GF-D8 (cell line): ENCODE data around the gene RHBDL1.
"Not testable (repeated sequence)": the region's sequence is repeated elsewhere in the genome, so short reads cannot be mapped to it uniquely, and the experiment has no call there.

ENCODE experiments used
- DNase-seq: peaks from one replicate; lab custom pipeline; 2025; lab: John Stamatoyannopoulos, UW

The RHBDL1 gene

DNA sequence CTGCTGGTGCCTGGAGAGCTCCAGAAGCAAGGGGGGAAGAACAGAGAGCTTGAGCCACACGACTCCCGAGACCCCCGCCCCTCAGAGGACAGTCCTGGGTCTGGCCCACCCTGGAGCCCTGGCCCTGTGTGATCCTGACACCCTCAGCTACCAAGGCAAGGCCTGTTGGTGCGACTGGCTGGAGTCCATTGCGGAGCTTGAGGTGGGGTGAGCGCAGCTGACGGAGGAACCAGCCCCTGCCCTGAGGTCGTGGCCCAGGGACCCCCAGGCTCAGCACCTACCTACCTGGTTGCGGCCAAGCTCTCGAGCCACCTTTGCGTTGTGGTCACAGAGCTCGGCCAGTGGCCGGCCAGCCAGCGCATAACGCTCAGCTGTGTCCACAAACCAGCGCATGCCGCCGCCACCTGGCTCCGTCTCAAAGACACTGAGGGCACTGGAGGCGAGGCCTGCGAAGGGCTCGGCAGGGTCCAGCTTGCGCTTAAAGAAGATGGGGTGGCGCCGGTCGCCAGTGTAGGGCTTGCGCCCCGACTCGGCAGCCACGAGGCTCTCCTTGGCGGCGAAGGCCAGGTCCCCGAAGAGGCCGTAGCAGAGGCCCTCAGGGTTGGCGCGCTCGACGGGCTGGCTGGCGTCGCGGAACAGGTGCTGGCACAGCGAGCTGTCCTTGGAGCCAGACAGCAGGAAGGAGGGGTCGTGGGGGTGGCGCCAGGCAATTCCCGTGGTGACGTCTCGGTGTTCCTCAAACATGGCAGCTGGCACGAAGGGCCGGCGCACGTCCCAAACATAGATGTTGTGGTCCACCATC lies 11.2 kb downstream of the RHBDL1 start:
- no peak for DNase-seq

DNA sequence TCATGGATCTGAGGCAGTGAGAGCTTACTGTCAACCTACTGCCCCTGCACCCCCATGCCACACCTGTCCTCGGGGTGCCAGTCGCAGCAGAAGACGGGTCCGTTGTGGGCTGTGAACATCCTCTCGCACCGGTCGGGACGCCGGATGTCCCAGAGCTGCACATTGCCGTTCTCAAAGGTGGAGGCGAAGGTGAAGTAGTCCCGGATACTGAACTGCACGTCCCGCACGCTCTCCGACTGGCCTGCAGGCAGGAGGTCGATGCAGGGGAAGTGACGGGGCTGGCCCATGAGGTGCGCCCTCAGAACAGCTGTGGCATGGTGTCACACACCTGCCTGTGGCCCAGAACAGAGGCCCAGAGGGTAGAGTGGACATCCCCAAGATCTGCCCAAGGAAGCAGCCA lies 12.0 kb downstream of the RHBDL1 start:
- no peak for DNase-seq

- no peak for DNase-seq
These were observed 13.9 kb downstream of the RHBDL1 start for GRCh38 chr16:689175-689897.

- DNase-seq, result not testable (repeated sequence)
These were observed 15.8 kb downstream of the RHBDL1 start for GRCh38 chr16:691242-691641.

- DNase-seq, result no peak
These were observed 17.1 kb downstream of the RHBDL1 start for GRCh38 chr16:692356-693108.

GRCh38 chr16:693364-693763 lies 17.9 kb downstream of the RHBDL1 start:
- no peak for DNase-seq

GRCh38 chr16:693766-694165 lies 18.3 kb downstream of the RHBDL1 start:
- no peak for DNase-seq

- no peak for DNase-seq
These were observed 18.9 kb downstream of the RHBDL1 start for GRCh38 chr16:694187-694862.

GRCh38 chr16:694863-695354 lies 19.4 kb downstream of the RHBDL1 start:
- DNase-seq, result no peak

GRCh38 chr16:695355-696089 lies 20.1 kb downstream of the RHBDL1 start:
- DNase-seq, result no peak

GRCh38 chr16:698911-699671 lies 23.6 kb downstream of the RHBDL1 start:
- DNase-seq, result no peak

DNA sequence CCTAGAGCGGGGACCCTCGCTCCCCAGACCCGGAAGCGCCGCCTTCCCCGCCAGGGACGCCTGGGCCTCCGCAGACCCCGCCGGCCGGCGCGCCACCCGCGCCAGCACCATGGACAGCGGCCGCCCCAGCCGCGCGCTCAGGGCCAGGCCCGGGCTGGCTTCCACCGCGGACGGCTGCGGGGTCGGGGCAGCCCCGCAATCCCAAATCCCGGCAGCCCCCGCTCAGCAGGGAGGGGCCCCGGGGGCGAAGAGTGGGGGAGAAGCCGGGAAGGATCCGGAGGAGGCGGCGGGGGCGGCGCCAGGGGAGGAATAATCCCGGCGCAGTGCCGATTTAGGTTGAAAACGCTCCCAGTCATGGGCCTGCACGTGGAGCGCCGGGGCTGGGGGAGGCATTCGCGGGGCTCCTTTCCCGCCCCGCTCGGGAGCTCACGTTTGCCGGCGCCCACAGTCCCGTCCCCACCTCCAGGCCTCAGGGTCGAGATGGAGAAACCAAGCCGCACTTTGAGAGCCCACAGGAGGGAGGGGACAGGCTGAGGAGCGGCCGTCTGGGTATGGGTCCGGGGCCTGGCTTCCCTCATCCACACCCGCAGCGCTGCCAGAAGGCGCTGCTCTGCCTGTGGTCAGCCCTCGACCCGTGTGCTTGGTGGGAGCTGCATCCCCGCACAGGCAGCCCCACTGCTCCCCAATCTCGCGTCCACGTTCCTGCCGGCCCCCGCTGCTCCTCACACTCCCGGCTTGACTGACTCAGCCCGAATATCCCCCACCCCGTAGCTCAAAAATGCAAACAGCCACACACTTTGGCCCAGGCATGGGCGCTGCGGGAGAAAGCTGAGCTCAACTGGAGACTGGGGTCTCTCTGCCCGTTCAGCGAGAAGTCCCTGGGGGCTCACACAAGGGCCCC lies 25.5 kb downstream of the RHBDL1 start:
- DNase-seq, result no peak

- no peak for DNase-seq
These were observed 26.9 kb downstream of the RHBDL1 start for GRCh38 chr16:702341-702740.

DNA sequence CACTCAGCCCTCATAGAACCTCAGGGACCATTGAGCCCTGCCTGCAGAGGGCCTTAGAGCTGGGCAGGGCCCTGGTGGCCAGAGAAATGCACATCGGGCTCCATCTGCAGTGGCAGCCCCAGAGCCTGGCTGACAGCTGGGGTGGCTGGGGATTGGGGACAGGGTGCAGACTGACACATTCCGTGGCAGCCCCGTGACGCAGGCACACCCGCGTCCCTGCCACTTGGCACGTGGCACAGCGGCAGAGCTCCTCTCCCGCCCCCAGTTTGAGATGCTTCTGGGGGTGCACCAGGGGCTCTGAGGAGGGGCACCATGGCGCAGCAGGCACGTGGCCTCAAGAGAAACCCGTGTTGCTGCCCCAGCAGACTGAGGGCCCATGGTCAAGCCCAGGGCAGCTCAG lies 27.9 kb downstream of the RHBDL1 start:
- DNase-seq, result no peak

DNA sequence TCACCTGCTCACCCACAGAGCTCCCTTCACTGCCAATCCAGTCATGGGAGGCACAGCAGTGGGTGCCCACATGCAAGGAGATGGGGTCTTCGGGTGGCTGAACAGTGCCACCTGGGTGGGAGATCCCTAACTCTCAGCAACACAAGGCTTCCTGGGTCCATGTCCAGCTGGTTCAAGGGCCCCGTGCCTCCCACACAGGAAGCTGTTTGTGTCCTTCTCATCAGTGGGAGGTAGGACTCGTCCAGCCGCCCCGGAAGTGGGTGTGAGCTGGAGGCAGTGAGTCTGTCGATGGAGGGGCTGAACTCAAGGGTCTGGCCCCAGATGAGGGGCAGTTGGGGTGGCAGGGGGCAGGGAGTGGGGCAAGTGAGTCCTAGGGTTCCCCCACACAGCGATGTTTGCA lies 28.6 kb downstream of the RHBDL1 start:
- no peak for DNase-seq

DNA sequence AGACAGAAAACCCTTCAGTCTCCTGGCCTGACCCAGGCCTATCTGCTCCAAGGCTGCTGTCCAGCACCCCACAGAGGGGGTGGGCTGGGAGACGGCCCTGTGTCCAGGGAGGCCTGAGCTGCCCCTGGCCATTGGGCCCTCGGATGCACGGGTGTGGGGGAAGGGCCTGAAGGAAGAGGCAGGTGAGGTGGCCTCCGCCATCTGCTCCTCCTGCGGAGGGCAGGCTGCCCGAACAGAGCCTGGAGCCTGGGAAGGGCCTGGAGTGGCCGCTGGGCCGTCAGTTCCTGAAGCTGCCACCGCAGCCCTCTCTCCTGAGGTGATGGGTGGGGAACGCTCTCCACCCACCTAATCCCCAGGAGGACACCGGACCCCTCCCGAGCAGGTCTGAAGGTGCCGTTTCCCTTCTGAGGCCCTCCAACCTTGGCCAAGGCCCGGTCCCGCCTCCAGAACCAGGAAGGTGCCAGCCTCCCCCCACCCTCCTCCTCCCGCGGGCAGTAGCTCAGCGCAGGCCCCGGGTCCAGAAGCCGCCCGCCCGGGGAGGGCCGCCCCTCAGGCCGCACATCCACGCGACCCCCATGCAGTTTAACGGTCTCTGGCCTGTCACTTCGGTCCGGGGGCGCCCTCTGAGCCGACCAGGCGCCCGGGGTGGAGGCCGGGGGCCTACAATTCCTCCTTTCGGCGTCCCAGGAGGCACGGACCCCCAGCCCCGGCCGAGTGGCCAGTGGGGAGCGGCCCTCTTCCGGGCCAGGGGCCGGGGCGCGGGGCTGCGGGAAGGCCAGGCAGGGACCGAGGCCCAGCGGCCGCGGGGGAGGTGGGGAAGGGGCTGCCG lies 29.3 kb downstream of the RHBDL1 start:
- no peak for DNase-seq

GRCh38 chr16:705431-706188 lies 30.1 kb downstream of the RHBDL1 start, which contains the start of gene FBXL16:
Gene FBXL16, minus strand, starts transcription at chr16:705801. Its CDS starts 8,396 bp downstream, at chr16:697405.
- DNase-seq, result no peak
